H7 (cell line): ENCODE measurements around the gene DHDDS. TPM values are rescaled to one million over a fixed set of nuclear protein-coding genes. Genes with fewer than 3 reads are reported as not detected.

Source experiments
- DNase-seq: peaks from one replicate; pipeline ENCODE4 v3.0.0; 2012
- H3K27me3 ChIP-seq: 2 replicates; pipeline ENCODE4 v1.6.0; 2011; ENCODE audit warnings: mild to moderate bottlenecking, low read length; ENCODE audit not compliant: control insufficient read depth, insufficient read depth
- H3K36me3 ChIP-seq: replicated peaks from 2 replicates; pipeline ENCODE4 v1.5.1; 2011; ENCODE audit warnings: low read length; ENCODE audit not compliant: control insufficient read depth, insufficient read depth
- H3K4me3 ChIP-seq: 2 replicates; pipeline ENCODE4 v1.5.1; 2011; ENCODE audit warnings: low read depth, mild to moderate bottlenecking, control low read depth, low read length, moderate library complexity; ENCODE audit not compliant: insufficient read depth
- total RNA-seq: library from RNA; depleted of rRNA; stranded (reverse); fragments of >200 nt; shearing (Covaris generic); gene quantifications from 2 replicates; pipeline ENCODE4 v1.2.3, GENCODE V29; 2014

The DHDDS gene
- total RNA-seq, 1 experiment from 2014 or later, result 60.0 TPM

DNA sequence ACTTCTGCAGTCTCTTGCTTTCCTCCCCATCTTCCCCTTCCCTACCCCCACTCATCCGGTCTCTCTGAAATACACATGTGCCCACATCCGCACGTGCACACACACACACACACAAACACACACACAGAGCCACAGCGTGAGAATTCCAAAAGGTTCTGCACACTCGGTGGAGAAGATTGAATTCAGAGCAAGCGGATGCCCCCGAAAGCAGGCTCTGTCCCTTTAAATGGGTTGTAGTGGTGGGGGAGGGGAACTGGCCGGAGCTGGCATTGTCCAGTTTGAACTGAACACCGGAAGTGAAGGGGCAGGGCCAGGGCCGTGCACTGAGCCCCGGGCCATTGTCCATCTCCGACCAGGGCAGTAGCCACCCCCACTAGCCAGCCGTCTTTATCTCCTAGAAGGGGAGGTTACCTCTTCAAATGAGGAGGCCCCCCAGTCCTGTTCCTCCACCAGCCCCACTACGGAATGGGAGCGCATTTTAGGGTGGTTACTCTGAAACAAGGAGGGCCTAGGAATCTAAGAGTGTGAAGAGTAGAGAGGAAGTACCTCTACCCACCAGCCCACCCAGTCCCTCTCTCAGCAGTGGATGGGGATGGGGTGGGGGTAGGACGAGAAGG is 22.8 kb upstream of the DHDDS start:
- Histone ChIP-seq H3K36me3 (peaks cover 15% of the 10 kb centered on the region), H3K27me3 (no peaks in the 10 kb centered on the region), H3K4me3 (peak overlapping the region; percentile 44)
- peak; percentile 57 for DNase-seq

DNA sequence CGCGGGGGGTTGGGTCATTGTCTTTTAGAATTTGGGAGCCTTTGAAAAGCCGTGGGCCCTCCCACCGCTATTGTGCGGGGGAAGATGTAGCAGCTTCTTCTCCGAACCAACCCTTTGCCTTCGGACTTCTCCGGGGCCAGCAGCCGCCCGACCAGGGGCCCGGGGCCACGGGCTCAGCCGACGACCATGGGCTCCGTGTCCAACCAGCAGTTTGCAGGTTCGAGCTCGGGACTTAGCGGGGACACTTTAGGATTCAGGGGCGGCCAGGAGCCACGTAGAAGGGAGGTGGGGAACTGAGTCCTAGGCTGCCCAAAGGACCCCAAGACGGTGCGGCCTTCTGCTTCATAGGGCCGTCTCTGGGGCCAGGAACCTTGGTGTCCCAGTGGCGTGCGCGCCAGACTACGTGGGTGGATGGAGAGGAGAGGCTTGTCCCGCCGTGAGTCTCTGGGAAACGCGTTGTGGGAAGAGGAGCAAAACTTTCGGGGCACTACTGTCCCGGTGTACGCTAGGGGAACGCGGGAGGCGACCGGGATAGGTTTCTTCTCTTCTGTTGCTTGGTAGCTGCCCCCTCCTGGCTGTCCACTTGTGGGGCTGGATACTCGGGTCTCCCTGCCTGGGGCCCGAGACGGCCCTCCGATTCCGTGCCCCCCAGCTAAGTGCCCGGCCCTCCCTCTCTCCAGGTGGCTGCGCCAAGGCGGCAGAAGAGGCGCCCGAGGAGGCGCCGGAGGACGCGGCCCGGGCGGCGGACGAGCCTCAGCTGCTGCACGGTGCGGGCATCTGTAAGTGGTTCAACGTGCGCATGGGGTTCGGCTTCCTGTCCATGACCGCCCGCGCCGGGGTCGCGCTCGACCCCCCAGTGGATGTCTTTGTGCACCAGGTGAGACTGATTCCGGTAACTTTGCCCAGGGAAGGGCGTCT is 21.2 kb upstream of the DHDDS start, which contains the start of gene LIN28A:
LIN28A (plus strand) TSS at position 112 of the 918 bp plus-strand sequence; CDS start at position 187, 75 bp downstream.
- Histone ChIP-seq H3K4me3 (peak within 1 kb of the TSS; percentile 100), H3K27me3 (no peaks in the 10 kb centered on the region), H3K36me3 (peaks cover 26% of the 10 kb centered on the region)
- peak; percentile 51 for DNase-seq

DNA sequence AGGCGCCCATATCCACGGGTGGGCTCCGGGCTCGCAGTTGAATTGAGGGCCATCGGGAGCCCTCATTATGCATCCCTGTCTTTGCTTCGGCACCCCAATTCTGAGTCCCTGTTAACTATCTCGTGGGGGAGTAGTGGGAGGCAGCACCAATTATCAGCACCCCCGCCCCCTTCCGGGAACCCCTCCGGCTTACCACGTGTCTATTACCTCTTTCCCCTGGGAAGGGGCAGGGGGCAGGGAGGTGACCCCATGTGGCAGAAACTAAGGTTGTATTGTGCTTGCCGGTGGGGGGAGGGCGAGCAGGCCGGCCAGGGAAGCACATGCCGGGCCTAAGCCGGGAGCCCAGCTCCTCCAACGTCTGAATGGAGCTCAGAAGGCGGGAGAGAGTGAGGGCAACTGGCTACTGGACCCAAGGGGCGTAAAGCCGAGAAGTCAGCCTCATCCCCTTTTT is 20.5 kb upstream of the DHDDS start:
- H3K4me3 ChIP-seq, result peak overlapping the region; percentile 100
- no peaks in the 10 kb centered on the region for H3K27me3 ChIP-seq
- DNase-seq, result peak; percentile 62
- H3K36me3 ChIP-seq, result peaks cover 28% of the 10 kb centered on the region

DNA sequence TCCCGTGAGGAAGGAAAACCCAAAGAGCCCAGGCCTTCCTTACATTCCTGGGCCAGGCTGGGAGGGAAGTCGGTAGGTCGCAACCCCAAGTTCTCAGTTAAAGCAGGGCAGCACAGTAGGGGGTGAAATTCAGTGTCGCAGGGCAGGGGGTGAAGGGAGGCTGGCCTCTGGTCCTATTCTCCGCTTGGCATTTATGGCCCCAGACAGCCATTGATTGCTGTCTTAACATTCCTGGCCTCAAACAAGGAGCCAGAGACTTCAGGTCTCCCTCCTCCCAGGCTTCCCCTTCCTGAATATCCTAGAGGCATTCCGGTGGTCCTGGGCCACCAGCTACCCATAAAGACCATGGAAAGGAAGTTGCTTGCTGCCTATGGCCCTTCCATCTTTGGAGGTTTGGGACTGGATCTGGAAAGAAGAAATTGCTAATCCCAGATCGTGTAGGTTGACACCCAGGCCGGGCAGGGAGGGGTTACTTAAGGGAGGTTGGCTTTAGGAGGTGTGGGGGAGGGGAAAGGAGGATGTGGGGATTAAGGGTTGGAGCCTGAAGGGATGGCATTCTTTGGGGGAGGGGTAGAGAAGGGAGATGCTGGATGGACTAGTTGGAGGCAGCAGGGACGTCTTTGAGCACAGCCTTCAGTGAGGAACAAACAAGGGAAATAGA is 19.8 kb upstream of the DHDDS start:
- H3K36me3 ChIP-seq, result peaks cover 31% of the 10 kb centered on the region
- H3K4me3 ChIP-seq, result peak overlapping the region; percentile 100
- peak; percentile 75 for DNase-seq
- H3K27me3 ChIP-seq, result no peaks in the 10 kb centered on the region

DNA sequence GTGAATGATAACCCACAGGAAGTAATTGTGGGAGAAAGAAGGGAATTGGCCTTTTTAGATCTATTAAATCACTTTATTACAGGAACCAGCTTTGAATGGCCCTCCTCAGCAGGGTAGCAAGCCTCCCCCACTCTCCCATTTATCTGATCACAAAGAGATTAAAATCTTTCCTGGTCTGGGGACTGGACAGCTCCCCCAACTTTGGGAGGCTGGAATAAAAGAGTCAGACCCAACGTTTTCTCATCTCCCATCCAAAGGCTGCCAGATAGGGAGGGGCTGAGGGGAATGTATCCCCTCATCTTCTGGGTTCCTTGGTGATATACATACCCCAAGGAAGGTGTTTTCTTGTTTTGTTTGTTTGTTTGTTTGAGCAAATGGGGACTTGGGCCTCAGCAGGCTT is 19.1 kb upstream of the DHDDS start:
- Histone ChIP-seq H3K27me3 (no peaks in the 10 kb centered on the region), H3K36me3 (peaks cover 35% of the 10 kb centered on the region), H3K4me3 (peak overlapping the region; percentile 100)
- no peak for DNase-seq

DNA sequence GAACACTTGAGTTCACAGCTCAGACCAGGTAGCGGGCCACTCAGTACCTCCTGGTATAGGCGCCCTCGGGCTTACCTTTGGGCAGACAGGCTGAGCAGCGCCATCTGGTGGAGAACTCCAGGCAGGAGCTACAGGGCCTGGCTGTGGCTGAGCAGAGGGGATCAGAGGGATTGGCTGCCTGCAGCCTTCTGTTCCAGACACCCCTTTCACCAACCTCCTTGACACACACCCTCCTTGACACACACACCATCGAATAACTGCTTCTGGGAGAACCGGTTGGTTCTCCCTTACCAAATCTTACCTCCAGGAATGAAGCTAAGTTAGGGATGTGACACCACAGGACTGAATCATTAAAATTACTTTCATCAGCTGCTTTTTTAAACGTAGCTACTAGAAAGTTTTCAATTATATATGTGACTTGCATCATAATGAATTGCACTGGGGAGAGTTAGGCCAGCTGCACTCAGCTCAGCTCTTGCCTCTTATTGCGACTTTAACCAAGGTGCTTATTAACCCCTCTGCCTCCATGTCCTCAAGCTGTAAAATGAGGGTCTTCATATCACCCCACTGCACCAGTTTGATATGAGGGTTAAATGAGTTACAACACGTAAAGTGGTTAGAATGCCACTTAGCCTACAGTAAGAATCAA is 14.9 kb upstream of the DHDDS start:
- Histone ChIP-seq H3K36me3 (peaks cover 38% of the 10 kb centered on the region), H3K4me3 (no peak overlapping the region), H3K27me3 (no peaks in the 10 kb centered on the region)
- DNase-seq, result peak; percentile 67

DNA sequence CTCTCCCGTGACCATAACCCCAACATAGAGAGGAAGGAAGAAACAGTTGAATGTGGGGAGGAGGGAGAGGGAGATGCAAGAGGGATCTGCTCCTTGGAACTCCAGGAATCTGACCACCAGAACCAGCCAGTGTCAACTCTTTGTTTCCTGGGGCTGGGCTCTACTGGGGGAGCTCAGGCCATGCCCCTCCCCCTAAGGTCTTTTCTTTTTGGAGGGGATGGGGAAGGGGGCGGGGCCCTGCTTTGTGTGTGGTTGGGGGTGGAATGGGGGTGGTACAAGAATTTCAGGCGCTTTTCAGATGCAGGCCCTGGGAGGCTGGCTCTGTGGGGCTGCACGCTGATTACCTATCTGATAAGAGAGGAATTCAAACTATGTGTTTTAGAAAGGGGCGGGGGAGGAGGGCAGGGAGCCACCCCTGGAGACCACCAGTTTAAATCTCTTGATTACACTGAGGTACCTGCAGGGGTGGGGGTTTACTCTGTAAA is 13.2 kb upstream of the DHDDS start:
- no peaks in the 10 kb centered on the region for H3K27me3 ChIP-seq
- no peak overlapping the region for H3K4me3 ChIP-seq
- peaks cover 33% of the 10 kb centered on the region for H3K36me3 ChIP-seq
- peak; percentile 88 for DNase-seq

DNA sequence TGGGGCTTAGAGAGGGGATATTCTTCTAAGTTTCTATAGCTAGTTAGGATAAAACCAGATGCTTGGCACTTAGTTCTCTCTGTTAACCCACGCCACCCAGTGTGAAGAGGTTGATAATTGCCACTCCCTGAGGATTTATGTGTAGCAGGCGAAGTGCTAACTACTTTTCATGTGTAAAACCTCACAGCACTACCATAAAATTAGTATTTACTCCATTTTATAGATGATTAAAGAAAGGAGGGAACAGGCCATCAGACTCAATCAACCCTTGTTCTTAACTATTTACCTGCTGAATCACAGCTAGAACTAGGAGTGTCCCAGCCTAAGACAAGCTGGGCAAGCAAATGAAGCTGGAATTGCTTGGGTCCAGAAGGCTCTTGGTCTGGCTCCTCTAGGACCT is 12.6 kb upstream of the DHDDS start:
- peaks cover 30% of the 10 kb centered on the region for H3K36me3 ChIP-seq
- no peaks in the 10 kb centered on the region for H3K27me3 ChIP-seq
- no peak for DNase-seq
- H3K4me3 ChIP-seq, result no peak overlapping the region

DNA sequence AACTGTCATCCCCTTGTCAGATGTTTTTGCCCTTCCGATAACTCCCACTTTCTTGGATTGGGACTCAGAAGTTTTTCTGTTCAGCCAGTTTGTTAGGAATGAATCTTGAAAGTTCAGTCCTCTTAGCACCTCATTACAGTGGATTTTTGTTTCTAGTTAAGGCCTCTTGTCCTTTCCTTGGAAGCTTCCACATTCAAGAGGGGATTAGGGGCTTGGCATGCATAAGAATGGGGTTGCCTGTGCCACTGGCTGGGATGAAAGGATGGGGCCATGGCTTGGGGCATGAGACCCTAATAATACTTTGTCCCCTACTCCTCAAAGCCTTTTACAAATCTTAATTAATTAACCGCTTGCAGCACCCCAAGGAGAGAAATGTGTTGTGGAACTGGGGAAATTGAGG is 2.4 kb upstream of the DHDDS start:
- H3K27me3 ChIP-seq, result no peaks in the 10 kb centered on the region
- H3K36me3 ChIP-seq, result peaks cover 31% of the 10 kb centered on the region
- peak; percentile 59 for DNase-seq
- H3K4me3 ChIP-seq, result no peak overlapping the region

DNA sequence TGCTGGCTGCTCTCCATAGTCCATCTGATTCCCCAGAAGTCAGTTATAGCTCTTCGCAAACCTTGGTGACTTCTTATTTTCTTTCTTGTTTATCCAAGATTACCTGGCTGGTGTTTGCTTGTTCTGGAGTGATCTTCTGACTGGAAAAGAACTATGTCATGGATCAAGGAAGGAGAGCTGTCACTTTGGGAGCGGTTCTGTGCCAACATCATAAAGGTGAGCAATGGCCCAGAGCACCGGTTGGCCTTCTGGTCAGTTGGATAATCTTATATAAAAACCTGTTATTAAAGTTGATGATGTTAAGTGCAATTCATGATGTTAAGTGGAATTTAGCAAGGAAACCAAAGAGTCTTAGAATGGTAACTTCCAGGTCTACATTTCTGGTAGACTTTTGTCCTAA is 672 bp downstream of the DHDDS start:
- no peak for DNase-seq
- H3K4me3 ChIP-seq, result peak overlapping the region; percentile 50
- H3K27me3 ChIP-seq, result no peaks in the 10 kb centered on the region
- peaks cover 7% of the 10 kb centered on the region for H3K36me3 ChIP-seq

DNA sequence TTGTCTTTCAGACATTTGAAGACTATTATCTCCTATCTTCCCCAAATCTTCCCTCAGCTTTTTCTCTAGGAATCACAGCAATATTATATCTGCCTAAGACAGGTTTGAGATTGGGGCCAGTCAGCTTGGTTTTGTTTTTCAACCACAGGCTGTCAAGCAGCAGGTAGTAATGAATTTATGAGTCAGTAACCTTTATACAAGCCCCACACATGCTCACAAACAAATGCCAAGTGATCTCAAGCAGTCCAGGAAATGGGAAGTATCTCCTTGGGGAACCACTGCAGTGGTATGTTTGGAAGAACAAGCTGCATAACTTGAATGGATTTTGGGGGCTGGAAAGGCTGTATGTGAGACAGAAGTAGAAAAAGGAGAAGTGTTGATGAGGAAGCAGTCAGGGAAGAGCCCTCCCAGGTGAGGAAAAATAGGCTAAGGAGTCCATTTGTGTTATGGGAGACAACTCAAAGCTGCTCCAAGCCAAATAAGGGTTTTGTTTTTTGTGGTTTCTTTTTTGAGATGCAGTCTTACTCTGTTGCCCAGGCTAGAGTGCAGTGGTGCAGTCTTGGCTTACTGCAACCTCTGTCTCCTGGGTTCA is 2.1 kb downstream of the DHDDS start:
- no peaks in the 10 kb centered on the region for H3K27me3 ChIP-seq
- DNase-seq, result no peak
- H3K4me3 ChIP-seq, result no peak overlapping the region
- peaks cover 13% of the 10 kb centered on the region for H3K36me3 ChIP-seq

DNA sequence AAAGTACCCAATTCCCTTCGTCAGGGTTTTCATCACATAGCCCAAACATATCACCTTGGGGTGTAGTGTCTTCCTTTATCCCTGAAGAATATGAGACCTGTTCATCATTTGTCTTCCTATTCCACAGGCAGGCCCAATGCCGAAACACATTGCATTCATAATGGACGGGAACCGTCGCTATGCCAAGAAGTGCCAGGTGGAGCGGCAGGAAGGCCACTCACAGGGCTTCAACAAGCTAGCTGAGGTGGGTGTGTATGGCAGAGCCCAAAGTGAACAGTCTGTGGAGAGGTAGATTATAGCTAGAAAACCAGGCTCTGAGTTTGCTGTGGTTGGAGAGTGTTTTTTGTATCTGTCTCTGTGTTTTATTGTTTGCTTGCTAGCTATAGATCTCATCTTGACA is 5.9 kb downstream of the DHDDS start:
- H3K4me3 ChIP-seq, result no peak overlapping the region
- no peaks in the 10 kb centered on the region for H3K27me3 ChIP-seq
- DNase-seq, result no peak
- H3K36me3 ChIP-seq, result peaks cover 23% of the 10 kb centered on the region

DNA sequence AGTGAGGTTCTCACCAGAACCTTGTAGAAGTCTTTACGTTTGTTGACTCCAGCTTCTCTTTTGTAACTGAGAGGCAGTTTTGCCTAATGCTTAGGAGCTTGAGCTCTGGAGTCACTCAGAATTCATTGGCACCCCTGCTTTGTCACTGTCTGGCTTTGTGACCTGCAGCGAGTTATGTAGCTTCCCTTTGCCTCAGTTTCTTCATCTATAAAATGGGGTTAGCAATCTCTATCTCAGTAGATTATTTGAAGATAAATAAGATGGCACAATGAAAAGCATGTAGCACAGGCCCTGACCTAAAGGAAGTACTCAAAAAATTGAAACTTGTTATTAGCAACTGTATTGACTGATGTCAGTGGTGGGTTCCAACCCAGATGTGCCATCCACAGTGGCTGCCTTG is 8.1 kb downstream of the DHDDS start:
- Histone ChIP-seq H3K36me3 (peaks cover 33% of the 10 kb centered on the region), H3K4me3 (no peak overlapping the region), H3K27me3 (no peaks in the 10 kb centered on the region)
- DNase-seq, result no peak

DNA sequence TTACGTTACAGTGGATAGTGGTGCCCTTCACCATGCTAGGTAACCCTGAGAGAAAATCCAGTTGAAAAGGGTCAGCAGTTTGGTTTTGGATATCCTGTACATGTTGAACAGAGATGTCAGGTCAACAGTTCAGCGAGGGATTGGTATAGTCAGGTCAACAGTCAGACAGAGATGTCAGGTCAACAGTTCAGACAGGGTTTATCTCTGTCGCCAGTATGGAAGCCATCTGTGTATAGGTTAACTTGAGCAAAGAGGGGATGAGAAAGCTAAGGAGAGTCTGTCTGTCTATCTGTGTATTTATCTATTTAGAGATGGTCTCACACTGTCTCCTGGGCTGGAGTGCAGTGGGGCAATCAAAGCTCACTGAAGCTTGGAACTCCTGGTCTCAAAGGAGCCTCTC is 17.7 kb downstream of the DHDDS start:
- Histone ChIP-seq H3K27me3 (no peaks in the 10 kb centered on the region), H3K36me3 (peaks cover 12% of the 10 kb centered on the region), H3K4me3 (no peak overlapping the region)
- no peak for DNase-seq
